Measurements from ENCODE around the gene ZNF578.
"Not testable (repeated sequence)": the region's sequence is repeated elsewhere in the genome, so short reads cannot be mapped to it uniquely, and the experiment has no call there.

ZNF578 gene

DNA sequence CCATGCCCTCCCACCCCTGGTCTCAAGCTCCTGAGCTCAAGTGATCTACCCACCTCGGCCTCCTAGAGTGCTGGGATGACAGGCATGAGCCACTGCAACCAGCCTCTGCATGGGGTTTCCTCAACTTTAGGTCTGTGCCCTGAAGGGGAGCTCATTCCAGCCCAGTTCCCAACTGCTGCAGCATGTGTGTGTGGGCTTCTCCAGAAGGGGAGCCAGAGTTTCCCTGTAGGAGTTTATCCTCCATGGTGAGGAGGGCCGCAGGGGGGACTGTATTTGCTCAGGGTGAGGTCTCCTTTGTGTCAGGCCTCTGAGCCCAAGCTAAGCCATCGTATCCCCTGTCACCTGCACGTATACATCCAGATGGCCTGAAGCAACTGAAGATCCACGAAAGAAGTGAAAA lies 62.8 kb downstream of the ZNF578 start:
- Histone ChIP-seq H3K4ac (ENCODE audit: low read depth, low read length) (no peak overlapping the region), H3K4me1 (ENCODE audit: control insufficient read depth in 1 of 2, insufficient read depth in 2 of 2, low read length in 2 of 2) (peaks cover 3 to 6% of the 10 kb centered on the region in 2 experiments), H3K27ac (ENCODE audit: low read depth, low read length) (no peak overlapping the region), H2BK120ac (ENCODE audit: insufficient read depth, low read length, poor library complexity) (no peak overlapping the region), H2BK5ac (ENCODE audit: low read depth, low read length, poor library complexity) (no peak overlapping the region), H3K79me1 (ENCODE audit: low read length) (no peaks in the 10 kb centered on the region), H2AFZ (ENCODE audit: insufficient read depth, low read length, poor library complexity) (no peak overlapping the region), H3K9ac (ENCODE audit: low read length) (no peak overlapping the region), H3K79me2 (ENCODE audit: control insufficient read depth, insufficient read depth, low read length, poor library complexity) (no peaks in the 10 kb centered on the region), H4K8ac (ENCODE audit: low read depth, low read length) (no peak overlapping the region), H3K4me3 (ENCODE audit: low read depth, low read length) (no peak overlapping the region), H3K23ac (ENCODE audit: low read length) (no peak overlapping the region), H4K91ac (ENCODE audit: low read depth, low read length) (no peak overlapping the region), H3K36me3 (ENCODE audit: control insufficient read depth in 1 of 2, insufficient read depth in 2 of 2, low read length in 2 of 2) (no peaks in the 10 kb centered on the region), H3K14ac (ENCODE audit: low read length) (no peak overlapping the region), H2BK12ac (ENCODE audit: low read length) (no peak overlapping the region), H2AK5ac (ENCODE audit: low read length) (no peak overlapping the region), H3K27me3 (ENCODE audit: insufficient read depth, low read length) (no peaks in the 10 kb centered on the region), H4K12ac (ENCODE audit: low read depth, low read length) (no peak overlapping the region), H3K9me3 (ENCODE audit: insufficient read depth, low read depth, low read length) (no peaks in the 10 kb centered on the region), H3K18ac (ENCODE audit: low read length) (no peak overlapping the region), H3K4me2 (ENCODE audit: low read length) (no peak overlapping the region)
- no peak for DNase-seq
- WGBS (ENCODE audit: extremely low coverage, insufficient coverage, insufficient read length) = no CpG with 5 or more reads among the region's 5 CpGs

DNA sequence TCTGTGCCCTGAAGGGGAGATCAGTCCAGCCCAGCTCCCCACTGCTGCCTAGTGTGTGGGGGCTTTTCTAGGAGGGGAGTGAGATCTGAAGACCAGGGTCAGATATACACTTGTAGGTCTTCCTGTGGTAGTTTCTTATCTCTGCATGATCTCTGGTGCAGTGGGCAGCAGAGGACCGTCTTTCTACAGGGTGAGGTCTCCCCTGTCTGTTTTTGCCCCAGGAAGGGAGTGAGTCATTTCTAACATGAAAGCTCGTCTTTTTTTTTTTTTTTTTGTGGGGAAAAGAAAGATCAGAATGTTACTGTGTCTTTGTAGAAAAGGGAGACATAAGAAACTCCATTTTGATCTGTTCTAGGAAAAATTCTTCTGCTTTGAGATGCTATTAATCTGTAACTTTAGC lies 65.3 kb downstream of the ZNF578 start:
- no peak overlapping the region for H2BK5ac ChIP-seq (ENCODE audit: low read depth, low read length, poor library complexity)
- no peak overlapping the region for H4K8ac ChIP-seq (ENCODE audit: low read depth, low read length)
- H3K4ac ChIP-seq (ENCODE audit: low read depth, low read length) = no peak overlapping the region
- no peak overlapping the region for H3K14ac ChIP-seq (ENCODE audit: low read length)
- no peak overlapping the region for H3K4me3 ChIP-seq (ENCODE audit: low read depth, low read length)
- H3K27ac ChIP-seq (ENCODE audit: low read depth, low read length) = no peak overlapping the region
- WGBS (ENCODE audit: extremely low coverage, insufficient coverage, insufficient read length) = no CpG with 5 or more reads among the region's 2 CpGs
- no peaks in the 10 kb centered on the region for H3K36me3 ChIP-seq (ENCODE audit: control insufficient read depth in 1 of 2, insufficient read depth in 2 of 2, low read length in 2 of 2)
- no peaks in the 10 kb centered on the region for H3K9me3 ChIP-seq (ENCODE audit: insufficient read depth, low read depth, low read length)
- no peak overlapping the region for H3K23ac ChIP-seq (ENCODE audit: low read length)
- H2BK120ac ChIP-seq (ENCODE audit: insufficient read depth, low read length, poor library complexity) = no peak overlapping the region
- H3K4me2 ChIP-seq (ENCODE audit: low read length) = no peak overlapping the region
- H3K18ac ChIP-seq (ENCODE audit: low read length) = no peak overlapping the region
- H4K12ac ChIP-seq (ENCODE audit: low read depth, low read length) = no peak overlapping the region
- H3K79me2 ChIP-seq (ENCODE audit: control insufficient read depth, insufficient read depth, low read length, poor library complexity) = no peaks in the 10 kb centered on the region
- DNase-seq = no peak
- no peak overlapping the region for H2BK12ac ChIP-seq (ENCODE audit: low read length)
- H3K9ac ChIP-seq (ENCODE audit: low read length) = no peak overlapping the region
- no peaks in the 10 kb centered on the region for H3K27me3 ChIP-seq (ENCODE audit: insufficient read depth, low read length)
- H2AFZ ChIP-seq (ENCODE audit: insufficient read depth, low read length, poor library complexity) = no peak overlapping the region
- H4K91ac ChIP-seq (ENCODE audit: low read depth, low read length) = no peak overlapping the region
- no peak overlapping the region for H2AK5ac ChIP-seq (ENCODE audit: low read length)
- peaks cover 3 to 6% of the 10 kb centered on the region in 2 experiments for H3K4me1 ChIP-seq (ENCODE audit: control insufficient read depth in 1 of 2, insufficient read depth in 2 of 2, low read length in 2 of 2)
- H3K79me1 ChIP-seq (ENCODE audit: low read length) = no peaks in the 10 kb centered on the region

DNA sequence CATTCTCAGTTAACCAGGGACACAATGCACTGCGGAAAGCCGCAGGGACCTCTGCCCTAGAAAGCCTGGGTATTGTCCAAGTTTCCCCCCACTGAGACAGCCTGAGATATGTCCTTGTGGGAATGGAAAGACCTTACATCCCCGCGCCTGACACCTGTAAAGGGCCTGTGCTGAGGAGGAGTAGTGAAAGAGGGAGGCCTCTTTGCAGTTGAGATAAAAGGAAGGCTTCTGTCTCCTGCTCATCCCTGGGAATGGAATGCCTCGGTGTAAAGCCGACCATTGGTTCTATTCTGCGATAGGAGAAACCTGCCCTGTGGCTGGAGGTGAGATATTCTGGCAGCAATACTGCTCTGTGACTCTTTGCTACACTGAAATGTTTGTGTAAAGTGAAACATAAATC lies 65.8 kb downstream of the ZNF578 start:
- H2BK5ac ChIP-seq (ENCODE audit: low read depth, low read length, poor library complexity); H3K27me3 ChIP-seq (ENCODE audit: insufficient read depth, low read length); H3K4me2 ChIP-seq (ENCODE audit: low read length); H2AK5ac ChIP-seq (ENCODE audit: low read length); H3K79me2 ChIP-seq (ENCODE audit: control insufficient read depth, insufficient read depth, low read length, poor library complexity); H4K8ac ChIP-seq (ENCODE audit: low read depth, low read length); H3K4me3 ChIP-seq (ENCODE audit: low read depth, low read length); H3K79me1 ChIP-seq (ENCODE audit: low read length); H3K23ac ChIP-seq (ENCODE audit: low read length); H3K27ac ChIP-seq (ENCODE audit: low read depth, low read length); H4K91ac ChIP-seq (ENCODE audit: low read depth, low read length); H3K18ac ChIP-seq (ENCODE audit: low read length); H2BK120ac ChIP-seq (ENCODE audit: insufficient read depth, low read length, poor library complexity); H2AFZ ChIP-seq (ENCODE audit: insufficient read depth, low read length, poor library complexity); H3K36me3 ChIP-seq (ENCODE audit: control insufficient read depth in 1 of 2, insufficient read depth in 2 of 2, low read length in 2 of 2); H3K4me1 ChIP-seq (ENCODE audit: control insufficient read depth in 1 of 2, insufficient read depth in 2 of 2, low read length in 2 of 2); H3K14ac ChIP-seq (ENCODE audit: low read length); H4K12ac ChIP-seq (ENCODE audit: low read depth, low read length); H2BK12ac ChIP-seq (ENCODE audit: low read length); DNase-seq; H3K4ac ChIP-seq (ENCODE audit: low read depth, low read length); H3K9me3 ChIP-seq (ENCODE audit: insufficient read depth, low read depth, low read length); H3K9ac ChIP-seq (ENCODE audit: low read length): not testable (repeated sequence)
- no CpG with 5 or more reads among the region's 7 CpGs for WGBS (ENCODE audit: extremely low coverage, insufficient coverage, insufficient read length)

DNA sequence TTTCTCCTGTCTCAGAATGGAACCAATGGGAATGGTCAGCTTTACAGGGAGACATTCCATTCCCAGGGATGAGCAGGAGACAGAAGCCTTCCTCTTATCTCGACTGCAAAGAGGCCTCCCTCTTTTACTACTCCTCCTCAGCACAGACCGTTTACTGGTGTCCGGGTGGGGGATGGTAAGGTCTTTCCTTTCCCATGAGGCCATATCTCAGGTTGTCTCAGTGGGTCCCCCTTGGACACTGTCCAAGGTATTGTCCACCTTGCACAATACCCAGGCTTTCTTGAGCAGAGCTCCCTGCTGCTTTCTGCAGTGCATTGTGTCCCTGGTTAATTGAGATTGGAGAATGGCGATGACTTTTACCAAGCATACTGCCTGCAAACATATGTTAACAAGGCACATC lies 66.7 kb downstream of the ZNF578 start:
- Histone ChIP-seq H3K4me2 (ENCODE audit: low read length) (no peak overlapping the region), H3K9me3 (ENCODE audit: insufficient read depth, low read depth, low read length) (no peaks in the 10 kb centered on the region), H2AK5ac (ENCODE audit: low read length) (no peak overlapping the region), H3K9ac (ENCODE audit: low read length) (no peak overlapping the region), H2AFZ (ENCODE audit: insufficient read depth, low read length, poor library complexity) (no peak overlapping the region), H3K4ac (ENCODE audit: low read depth, low read length) (no peak overlapping the region), H4K8ac (ENCODE audit: low read depth, low read length) (no peak overlapping the region), H3K36me3 (ENCODE audit: control insufficient read depth in 1 of 2, insufficient read depth in 2 of 2, low read length in 2 of 2) (no peaks in the 10 kb centered on the region), H3K79me1 (ENCODE audit: low read length) (no peaks in the 10 kb centered on the region), H4K12ac (ENCODE audit: low read depth, low read length) (no peak overlapping the region), H2BK12ac (ENCODE audit: low read length) (no peak overlapping the region), H3K23ac (ENCODE audit: low read length) (no peak overlapping the region), H3K14ac (ENCODE audit: low read length) (no peak overlapping the region), H3K79me2 (ENCODE audit: control insufficient read depth, insufficient read depth, low read length, poor library complexity) (no peaks in the 10 kb centered on the region), H2BK5ac (ENCODE audit: low read depth, low read length, poor library complexity) (no peak overlapping the region), H3K27me3 (ENCODE audit: insufficient read depth, low read length) (no peaks in the 10 kb centered on the region), H2BK120ac (ENCODE audit: insufficient read depth, low read length, poor library complexity) (no peak overlapping the region), H3K27ac (ENCODE audit: low read depth, low read length) (no peak overlapping the region), H4K91ac (ENCODE audit: low read depth, low read length) (no peak overlapping the region), H3K4me3 (ENCODE audit: low read depth, low read length) (no peak overlapping the region), H3K4me1 (ENCODE audit: control insufficient read depth in 1 of 2, insufficient read depth in 2 of 2, low read length in 2 of 2) (peaks cover 7 to 8% of the 10 kb centered on the region in 2 experiments), H3K18ac (ENCODE audit: low read length) (no peak overlapping the region)
- no CpG with 5 or more reads among the region's 4 CpGs for WGBS (ENCODE audit: extremely low coverage, insufficient coverage, insufficient read length)
- no peak for DNase-seq
